PC-9 (cell line): Measurements from ENCODE around the gene ZPBP2. TPM values are rescaled to one million over a fixed set of nuclear protein-coding genes. Genes with fewer than 3 reads are reported as not detected.

Source experiments
- BruUV-seq: library from RNA; stranded (reverse); fragments of 400-500 nt; replicated peaks from 2 replicates; lab custom pipeline; 2021; lab: Mats Ljungman, UMichigan
- CTCF ChIA-PET: fragments of 300-600 bp; sonication (Branson Sonifier 250); formaldehyde crosslinking; loops from one replicate; lab custom pipeline; 2022; ENCODE audit warnings: antibody characterized with exemption; lab: Charles Lee
- POLR2A ChIA-PET: fragments of 300-600 bp; sonication (Branson Sonifier 250); formaldehyde crosslinking; loops from one replicate; lab custom pipeline; 2022; ENCODE audit warnings: antibody characterized with exemption; ENCODE audit not compliant: unreplicated experiment; lab: Charles Lee
- DNase-seq, 2 experiments: peaks; one replicate each; pipeline versions ENCODE4 v3.0.0 to v3.0.0-alpha.2; 2015 to 2022; ENCODE audit warnings: mixed read lengths in 1 of 2
- H2AFZ ChIP-seq: fragments of 200-600 bp; sonication (generic); 2 replicates; pipeline ENCODE4 v1.8.1; 2017; ENCODE audit warnings: antibody characterized with exemption
- H3F3A ChIP-seq: fragments of 200-600 bp; sonication (generic); 2 replicates; pipeline ENCODE4 v1.8.1; 2017; ENCODE audit warnings: antibody characterized with exemption, mild to moderate bottlenecking, low read depth; ENCODE audit not compliant: insufficient read depth
- H3K27ac ChIP-seq: fragments of 200-600 bp; sonication (generic); 2 replicates; pipeline ENCODE4 v1.6.1; 2016; ENCODE audit warnings: mixed run types
- H3K27me3 ChIP-seq: fragments of 200-600 bp; sonication (generic); 2 replicates; pipeline ENCODE4 v1.6.1; 2016; ENCODE audit warnings: low read depth, mixed run types; ENCODE audit not compliant: insufficient read depth
- H3K36me3 ChIP-seq: fragments of 200-600 bp; sonication (generic); 2 replicates; pipeline ENCODE4 v1.6.1; 2016; ENCODE audit warnings: low read depth, mixed run types
- H3K4me1 ChIP-seq: fragments of 200-600 bp; sonication (generic); replicated peaks from 2 replicates; pipeline ENCODE4 v1.6.1; 2016; ENCODE audit warnings: mixed run types; ENCODE audit not compliant: insufficient read depth
- H3K4me2 ChIP-seq: fragments of 200-600 bp; sonication (generic); 2 replicates; pipeline ENCODE4 v1.6.1; 2017; ENCODE audit warnings: mixed run types
- H3K4me3 ChIP-seq: fragments of 200-600 bp; sonication (generic); 2 replicates; pipeline ENCODE4 v1.6.1; 2016; ENCODE audit warnings: mixed run types
- H3K79me2 ChIP-seq: fragments of 200-600 bp; sonication (generic); 2 replicates; pipeline ENCODE4 v1.6.1; 2017; ENCODE audit warnings: low read depth, mixed run types
- H3K9me2 ChIP-seq: fragments of 200-600 bp; sonication (generic); 2 replicates; pipeline ENCODE4 v1.8.1; 2017; ENCODE audit warnings: mild to moderate bottlenecking; ENCODE audit not compliant: insufficient read depth
- H3K9me3 ChIP-seq: fragments of 200-600 bp; sonication (generic); 2 replicates; pipeline ENCODE4 v1.8.1; 2016; ENCODE audit warnings: low read depth; ENCODE audit not compliant: insufficient read depth
- H4K20me1 ChIP-seq: fragments of 200-600 bp; sonication (generic); 2 replicates; pipeline ENCODE4 v1.8.1; 2017; ENCODE audit not compliant: insufficient read depth
- EZH2 ChIP-seq: fragments of 200-600 bp; sonication (generic); IDR thresholded peaks from 2 replicates; pipeline ENCODE4 v1.8.0; 2017; ENCODE audit warnings: antibody characterized with exemption, low read depth
- intact Hi-C: fragments of 100-400 bp; cut with micrococcal nuclease; formaldehyde crosslinking; loops from one replicate; pipeline ENCODE4 v1.10.0; 2022; ENCODE audit not compliant: unreplicated experiment
- total RNA-seq: library from RNA; stranded (reverse); gene quantifications from 2 replicates; pipeline ENCODE4 v1.2.3, GENCODE V29; 2021
- TF ChIP-seq, protein P1 (sequence below): fragments of 200-600 bp; sonication (generic); conservative IDR thresholded peaks from 2 replicates; pipeline ENCODE4 v1.6.1; 2017; ENCODE audit warnings: mixed run types, antibody characterized with exemption, mild to moderate bottlenecking, moderate library complexity

The ZPBP2 gene
- total RNA-seq, 1 experiment from 2014 or later, result not detected

DNA sequence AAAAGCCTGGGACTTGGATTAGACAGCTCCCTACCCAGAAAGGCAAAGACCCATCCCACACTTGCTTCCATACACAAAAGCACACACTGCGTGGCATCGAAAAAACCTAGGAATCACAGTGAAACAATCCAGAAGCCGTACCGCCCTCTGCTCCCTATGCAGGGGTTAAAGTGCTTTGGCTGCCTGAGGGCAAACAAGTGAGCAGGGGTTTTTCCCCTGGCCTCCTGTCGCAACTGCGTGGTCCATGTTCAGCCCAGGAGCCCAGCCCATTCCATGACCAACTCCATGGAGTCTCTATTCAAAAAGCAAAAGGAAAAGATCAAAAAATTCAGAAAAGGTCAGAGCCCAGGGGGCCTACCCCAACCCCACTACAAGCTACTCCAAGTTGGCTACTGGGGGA lies 54.0 kb downstream of the ZPBP2 start:
- no peak for DNase-seq
- Histone ChIP-seq H3K4me1 (peaks cover 10% of the 10 kb centered on the region), H3K4me2 (no peak overlapping the region), H3K36me3 (no peaks in the 10 kb centered on the region), H2AFZ (no peak overlapping the region), H4K20me1 (peaks cover 10% of the 10 kb centered on the region; the same call in 1 of the 2 replicates), H3K27me3 (no peaks in the 10 kb centered on the region), H3K4me3 (no peak overlapping the region), H3F3A (no peaks in the 10 kb centered on the region), H3K9me3 (no peaks in the 10 kb centered on the region), H3K27ac (no peak overlapping the region), H3K9me2 (no peaks in the 10 kb centered on the region), H3K79me2 (peaks cover 22% of the 10 kb centered on the region)
- no TSS peak for BruUV-seq
- CTCF ChIA-PET, result no interaction called here
- TF ChIP-seq EZH2, result no peak
- TF ChIP-seq, protein P1, sequence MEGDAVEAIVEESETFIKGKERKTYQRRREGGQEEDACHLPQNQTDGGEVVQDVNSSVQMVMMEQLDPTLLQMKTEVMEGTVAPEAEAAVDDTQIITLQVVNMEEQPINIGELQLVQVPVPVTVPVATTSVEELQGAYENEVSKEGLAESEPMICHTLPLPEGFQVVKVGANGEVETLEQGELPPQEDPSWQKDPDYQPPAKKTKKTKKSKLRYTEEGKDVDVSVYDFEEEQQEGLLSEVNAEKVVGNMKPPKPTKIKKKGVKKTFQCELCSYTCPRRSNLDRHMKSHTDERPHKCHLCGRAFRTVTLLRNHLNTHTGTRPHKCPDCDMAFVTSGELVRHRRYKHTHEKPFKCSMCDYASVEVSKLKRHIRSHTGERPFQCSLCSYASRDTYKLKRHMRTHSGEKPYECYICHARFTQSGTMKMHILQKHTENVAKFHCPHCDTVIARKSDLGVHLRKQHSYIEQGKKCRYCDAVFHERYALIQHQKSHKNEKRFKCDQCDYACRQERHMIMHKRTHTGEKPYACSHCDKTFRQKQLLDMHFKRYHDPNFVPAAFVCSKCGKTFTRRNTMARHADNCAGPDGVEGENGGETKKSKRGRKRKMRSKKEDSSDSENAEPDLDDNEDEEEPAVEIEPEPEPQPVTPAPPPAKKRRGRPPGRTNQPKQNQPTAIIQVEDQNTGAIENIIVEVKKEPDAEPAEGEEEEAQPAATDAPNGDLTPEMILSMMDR, result no peak
- intact Hi-C loops, result loop anchor here (10.0 kb wide), 1 partner anchor 167 kb away; no protein-coding TSS in a partner anchor
- POLR2A ChIA-PET, result no interaction called here

DNA sequence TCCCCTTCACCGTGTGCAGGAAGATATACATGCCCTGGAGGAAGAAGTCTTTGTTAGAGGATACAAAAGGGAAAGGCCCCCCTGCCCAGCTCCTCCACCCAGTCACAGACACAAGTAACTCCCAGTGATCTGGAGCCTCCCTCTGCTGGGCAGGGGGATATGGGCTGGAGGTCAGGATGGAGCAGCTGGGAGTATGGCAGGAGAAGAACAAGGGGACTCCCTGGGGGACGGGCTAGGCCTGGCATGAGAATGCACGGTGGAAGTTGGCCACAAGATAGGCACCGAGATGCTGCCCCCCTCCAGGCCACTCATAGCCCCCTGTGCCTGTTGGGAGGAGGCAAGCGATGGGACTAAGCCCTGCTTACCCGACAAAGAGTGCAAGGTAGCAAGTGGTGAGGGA lies 55.2 kb downstream of the ZPBP2 start:
- Histone ChIP-seq H3K9me3 (no peaks in the 10 kb centered on the region), H4K20me1 (peaks cover 10% of the 10 kb centered on the region; the same call in 1 of the 2 replicates), H3F3A (peaks cover 4% of the 10 kb centered on the region; the same call in 1 of the 2 replicates), H3K36me3 (no peaks in the 10 kb centered on the region), H3K27me3 (no peaks in the 10 kb centered on the region), H2AFZ (no peak overlapping the region), H3K9me2 (no peaks in the 10 kb centered on the region), H3K27ac (no peak overlapping the region), H3K4me3 (no peak overlapping the region), H3K79me2 (peaks cover 25% of the 10 kb centered on the region), H3K4me1 (peaks cover 17% of the 10 kb centered on the region), H3K4me2 (no peak overlapping the region)
- no peak for TF ChIP-seq EZH2
- TF ChIP-seq, protein P1, result no peak
- BruUV-seq, result no TSS peak
- no peak for DNase-seq
- ChIA-PET CTCF (no interaction called here), POLR2A (no interaction called here)
- intact Hi-C loops, result loop anchor here (10.0 kb wide), 1 partner anchor 168 kb away; no protein-coding TSS in a partner anchor

GRCh38 chr17:39923836-39924690 lies 56.1 kb downstream of the ZPBP2 start:
- Histone ChIP-seq H3K4me2 (no peak overlapping the region), H3K9me2 (no peaks in the 10 kb centered on the region), H3K9me3 (no peaks in the 10 kb centered on the region), H3K27ac (no peak overlapping the region), H4K20me1 (peaks cover 10% of the 10 kb centered on the region; the same call in 1 of the 2 replicates), H3K4me1 (peaks cover 25% of the 10 kb centered on the region), H3K36me3 (no peaks in the 10 kb centered on the region), H3F3A (peaks cover 12% of the 10 kb centered on the region), H3K27me3 (no peaks in the 10 kb centered on the region), H3K79me2 (peaks cover 25% of the 10 kb centered on the region), H3K4me3 (no peak overlapping the region), H2AFZ (no peak overlapping the region)
- ChIA-PET CTCF (no interaction called here), POLR2A (interaction anchor here (0.7 kb wide), 1 partner anchor 243 kb away, joined by 3 read pairs; no protein-coding TSS in a partner anchor)
- TF ChIP-seq, protein P1, result no peak
- no peak for TF ChIP-seq EZH2
- no TSS peak for BruUV-seq
- intact Hi-C loops, result loop anchor here (10.0 kb wide), 1 partner anchor 169 kb away; no protein-coding TSS in a partner anchor
- no peak for DNase-seq
